ENCODE results near the gene EIF2B4.
"Not testable (repeated sequence)": the region's sequence is repeated elsewhere in the genome, so short reads cannot be mapped to it uniquely, and the experiment has no call there.

Gene EIF2B4

DNA sequence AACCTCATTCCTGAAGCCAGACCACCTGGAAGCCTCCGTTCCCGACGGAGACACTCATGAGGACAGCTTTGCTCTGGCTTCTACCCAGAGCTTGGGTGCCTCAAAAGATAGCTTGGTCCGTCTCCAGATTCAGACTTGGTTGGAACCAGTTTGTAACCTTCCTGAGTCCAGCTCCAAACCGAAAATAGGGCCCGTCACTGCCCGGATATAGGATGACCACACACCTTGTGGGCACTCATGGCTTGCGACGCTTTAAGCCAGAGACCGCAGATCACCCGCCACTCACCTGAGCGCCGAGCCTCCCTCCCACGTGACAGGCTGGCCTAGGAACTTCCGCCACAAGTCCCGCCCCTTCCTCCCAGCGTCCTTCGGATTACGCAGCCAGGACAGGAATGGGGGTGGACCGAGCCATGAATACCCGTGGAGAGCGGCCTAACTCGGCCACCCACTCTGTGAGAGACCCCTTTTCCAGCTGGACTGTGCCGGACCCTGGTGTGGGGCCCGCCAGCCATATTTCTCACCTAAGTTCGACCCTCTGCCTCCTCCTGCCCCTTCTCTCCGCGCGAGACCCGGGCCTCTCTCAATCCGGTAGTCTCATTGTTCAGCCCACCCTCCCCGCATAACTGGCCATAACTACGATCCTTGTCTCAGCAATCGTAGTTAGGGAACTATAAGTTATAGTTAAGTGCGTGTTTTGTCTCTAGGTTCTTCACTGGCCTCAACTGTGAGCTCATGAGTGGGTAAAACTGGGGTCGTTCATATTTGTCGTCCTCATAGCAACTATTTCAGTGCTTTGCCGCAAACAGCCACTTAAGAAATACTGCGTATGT, 47.2 kb downstream of the EIF2B4 start, which contains the start of gene MPV17:
TSS of gene MPV17 (minus strand) at position 332 of the 830 bp plus-strand sequence. CDS start 580 bp downstream, outside the sequence.
- ATAC-seq, result peak; percentile 98
- no peaks in the 10 kb centered on the region for H3K9me3 Mint-ChIP-seq
- peaks cover 19% of the 10 kb centered on the region for H3K4me1 Mint-ChIP-seq
- peak within 1 kb of the TSS; percentile 97 to 99 for H3K4me3 Mint-ChIP-seq
- H3K27ac Mint-ChIP-seq, result peak within 1 kb of the TSS; percentile 99
- no peaks in the 10 kb centered on the region for H3K27me3 Mint-ChIP-seq
- DNase-seq, result peak; percentile 73 to 86

DNA sequence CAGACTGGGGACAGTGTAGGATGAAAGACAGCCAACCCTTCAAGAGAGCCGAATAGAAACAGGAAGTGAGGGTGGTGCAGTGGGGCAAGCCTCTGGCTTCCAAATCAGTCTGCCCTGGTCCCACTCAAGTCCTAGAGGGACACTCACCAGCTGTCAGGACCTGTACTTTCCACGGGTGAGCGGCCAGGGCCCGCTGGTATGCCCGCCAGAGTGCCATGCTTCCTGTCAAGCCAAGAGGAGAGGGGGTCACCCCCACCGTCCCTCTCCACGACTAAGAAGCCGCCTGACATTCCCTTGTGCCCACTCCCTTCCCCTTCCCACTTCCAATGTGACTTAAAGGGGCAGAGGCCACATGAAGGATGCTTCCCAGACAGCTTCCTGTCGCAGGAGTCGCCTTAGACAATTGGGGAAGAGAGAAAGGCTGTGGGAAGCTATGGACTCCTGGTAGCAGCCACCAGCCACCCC, 47.8 kb downstream of the EIF2B4 start:
- ATAC-seq (peak; percentile 54), DNase-seq (peak in 1 of 2 donors; percentile 26)
- Mint-ChIP-seq H3K4me3 (peak overlapping the region; percentile 97 to 99), H3K27ac (peak overlapping the region; percentile 74 to 99), H3K4me1 (peaks cover 19% of the 10 kb centered on the region), H3K9me3 (no peaks in the 10 kb centered on the region), H3K27me3 (no peaks in the 10 kb centered on the region)

DNA sequence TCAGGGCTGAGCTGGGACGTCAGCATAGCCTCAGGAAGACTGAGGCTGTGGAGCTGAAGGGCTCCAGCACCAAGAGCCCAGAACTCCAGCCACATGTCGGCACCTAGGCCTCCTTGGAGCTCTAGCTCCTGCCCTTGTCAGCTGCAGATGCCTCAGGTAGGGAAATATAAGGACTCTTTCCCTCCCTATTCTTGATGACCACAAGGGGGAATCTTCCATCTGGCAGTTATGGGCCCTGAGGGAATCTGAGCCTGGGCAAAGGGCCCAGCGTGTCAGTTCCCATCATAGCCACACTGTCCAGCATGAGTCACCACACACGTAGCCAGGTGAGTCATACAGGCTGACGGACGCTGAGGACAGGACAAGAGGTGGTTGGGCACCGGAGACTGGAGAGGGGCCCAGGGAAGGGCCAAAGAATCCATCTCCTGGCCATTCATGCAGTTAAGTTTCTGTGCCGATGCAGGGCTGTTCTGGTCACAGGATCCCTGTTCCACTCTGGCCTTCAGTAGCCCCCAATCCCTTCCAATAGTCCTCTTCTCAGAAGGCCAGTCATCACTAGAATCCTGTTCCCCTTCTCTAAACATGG, 49.1 kb downstream of the EIF2B4 start:
- Mint-ChIP-seq H3K27me3 (no peaks in the 10 kb centered on the region), H3K27ac (no peak overlapping the region), H3K4me1 (peaks cover 19% of the 10 kb centered on the region), H3K4me3 (no peak overlapping the region), H3K9me3 (no peaks in the 10 kb centered on the region)
- no peak for ATAC-seq
- DNase-seq, result no peak

DNA sequence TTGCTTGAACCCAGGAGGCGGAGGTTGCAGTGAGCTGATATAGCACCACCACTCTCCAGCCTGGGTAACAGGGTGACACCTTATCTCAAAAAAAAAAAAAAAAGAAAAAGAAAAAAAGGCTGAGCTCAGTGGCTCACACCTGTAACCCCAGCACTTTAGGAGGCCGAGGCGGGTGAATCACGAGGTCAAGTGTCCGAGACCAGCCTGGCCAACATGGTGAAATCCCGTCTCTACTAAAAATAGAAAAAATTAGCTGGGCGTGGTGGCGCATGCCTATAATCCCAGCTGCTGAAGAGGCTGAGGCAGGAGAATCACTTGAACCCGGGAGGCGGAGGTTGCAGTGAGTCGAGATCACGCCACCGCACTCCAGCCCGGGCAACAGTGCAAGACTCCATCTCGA, 50.3 kb downstream of the EIF2B4 start:
- not testable (repeated sequence) for DNase-seq, ATAC-seq, H3K4me3 Mint-ChIP-seq, H3K27me3 Mint-ChIP-seq, H3K27ac Mint-ChIP-seq, H3K9me3 Mint-ChIP-seq
- H3K4me1 Mint-ChIP-seq, result peaks cover 19% of the 10 kb centered on the region

DNA sequence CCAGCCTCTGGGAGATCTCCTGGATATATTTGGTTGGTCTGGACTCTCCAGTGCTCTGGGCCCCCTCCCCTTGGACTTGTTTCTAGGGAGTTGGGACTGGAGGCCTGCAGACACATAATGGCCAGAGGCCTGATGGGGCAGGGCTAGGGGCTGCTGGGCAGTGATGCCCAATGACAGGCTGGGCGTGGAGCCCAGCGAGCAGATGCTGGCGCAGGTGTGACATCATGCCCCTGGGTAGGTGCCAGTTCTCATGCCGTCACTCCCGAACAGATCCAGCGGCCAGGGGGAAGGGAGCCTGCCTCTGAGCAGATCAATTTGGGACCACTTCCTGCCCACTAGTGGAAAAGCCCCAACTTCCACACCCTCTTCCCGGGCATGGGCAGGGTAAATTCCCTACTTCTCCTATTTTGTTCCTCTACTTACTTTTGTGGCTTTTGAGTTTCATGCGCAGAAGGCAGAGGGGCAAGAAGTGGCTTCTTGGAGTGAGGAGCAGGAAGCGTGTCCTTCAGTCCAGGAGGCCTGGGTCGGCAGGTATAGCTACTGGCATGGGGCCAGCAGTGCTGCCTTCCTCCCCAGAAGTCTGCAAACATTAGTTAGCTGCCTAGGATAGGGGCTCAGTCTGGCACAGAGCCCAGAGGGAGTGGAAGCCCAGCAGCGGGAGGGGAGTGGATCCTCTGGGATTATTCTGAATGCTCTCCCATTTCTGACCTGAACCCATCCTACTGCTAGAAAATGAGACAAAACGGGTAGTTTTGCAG, 53.3 kb downstream of the EIF2B4 start:
- peaks cover 8% of the 10 kb centered on the region for H3K4me1 Mint-ChIP-seq
- peak overlapping the region in 1 of 2 donors; percentile 48 for H3K27ac Mint-ChIP-seq
- H3K4me3 Mint-ChIP-seq, result no peak overlapping the region
- DNase-seq (no peak), ATAC-seq (no peak)
- H3K9me3 Mint-ChIP-seq, result no peaks in the 10 kb centered on the region
- no peaks in the 10 kb centered on the region for H3K27me3 Mint-ChIP-seq

DNA sequence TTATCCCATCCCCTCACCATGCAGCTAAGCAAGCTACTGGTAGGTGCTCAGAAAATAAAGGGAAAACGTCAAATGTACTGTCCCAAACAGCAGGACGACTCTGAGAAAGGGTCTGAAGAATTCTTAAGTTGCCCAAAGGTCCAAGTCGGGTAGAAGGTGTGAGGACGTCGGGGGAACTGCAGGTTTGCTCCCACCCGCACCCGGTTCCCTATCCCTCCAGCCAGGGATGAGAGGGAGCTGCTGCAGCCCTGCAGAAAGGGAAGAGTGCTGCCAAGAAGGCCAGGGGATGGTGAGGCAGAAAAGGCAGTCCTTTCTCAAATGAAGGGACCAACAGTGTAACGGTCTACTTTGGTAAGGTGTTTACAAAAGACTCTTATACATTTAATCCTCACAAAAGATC, 55.0 kb downstream of the EIF2B4 start:
- DNase-seq (no peak), ATAC-seq (no peak)
- Mint-ChIP-seq H3K27ac (no peak overlapping the region), H3K27me3 (no peaks in the 10 kb centered on the region), H3K4me1 (no peaks in the 10 kb centered on the region), H3K9me3 (no peaks in the 10 kb centered on the region), H3K4me3 (no peak overlapping the region)

DNA sequence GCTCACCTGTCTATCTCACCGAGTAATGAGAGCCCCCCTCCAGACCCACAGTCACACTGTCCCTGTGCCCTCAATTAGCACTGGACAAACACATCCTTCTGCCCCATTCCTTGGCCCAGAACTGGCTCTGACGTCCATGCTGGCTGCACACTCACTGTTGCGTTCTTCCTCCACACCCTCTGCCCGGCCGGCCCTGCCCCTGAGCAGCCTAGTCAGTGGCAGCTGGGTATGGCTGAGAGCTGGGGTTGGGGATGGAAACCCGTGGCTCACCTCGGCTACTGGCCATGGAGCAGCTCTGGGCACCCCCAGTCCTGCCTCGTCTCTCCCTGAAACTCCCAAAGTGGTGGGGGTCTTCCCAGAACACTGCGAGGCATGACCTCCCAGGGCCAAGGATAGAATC, 55.4 kb downstream of the EIF2B4 start:
- no peaks in the 10 kb centered on the region for H3K9me3 Mint-ChIP-seq
- no peak overlapping the region for H3K4me3 Mint-ChIP-seq
- no peak for ATAC-seq
- H3K27me3 Mint-ChIP-seq, result no peaks in the 10 kb centered on the region
- H3K27ac Mint-ChIP-seq, result no peak overlapping the region
- DNase-seq, result no peak
- no peaks in the 10 kb centered on the region for H3K4me1 Mint-ChIP-seq
